Activated CD8-positive, alpha-beta T cell treated with anti-CD3 and anti-CD28 coated beads for 36 hours (primary cell): ENCODE data around the gene ACOX2. TPM values are rescaled to one million over a fixed set of nuclear protein-coding genes. Genes with fewer than 3 reads are reported as not detected.
"Not testable (repeated sequence)": the region's sequence is repeated elsewhere in the genome, so short reads cannot be mapped to it uniquely, and the experiment has no call there.

Source experiments
- ATAC-seq: fragments of 200-7000 bp; cut with Tn5 transposase; one replicate; pipeline ENCODE4 v1.10.0; 2021; ENCODE audit warnings: mild to moderate bottlenecking, moderate library complexity
- CTCF ChIA-PET: fragments of 350-600 bp; sonication (Branson Sonifier 250); formaldehyde crosslinking; loops from one replicate; lab custom pipeline; 2021; ENCODE audit warnings: antibody characterized with exemption; lab: Charles Lee
- POLR2A ChIA-PET: fragments of 350-600 bp; sonication (Branson Sonifier 250); formaldehyde crosslinking; loops from one replicate; lab custom pipeline; 2021; ENCODE audit warnings: antibody characterized with exemption; lab: Charles Lee
- DNase-seq: peaks from one replicate; pipeline ENCODE4 v3.0.0-alpha.2; 2020
- H3K27ac Mint-ChIP-seq: one replicate; pipeline ENCODE4 v1.8.0; 2021; ENCODE audit warnings: mild to moderate bottlenecking, mixed read lengths
- H3K27me3 Mint-ChIP-seq: one replicate; pipeline ENCODE4 v1.8.0; 2021; ENCODE audit warnings: mixed read lengths
- H3K36me3 Mint-ChIP-seq: one replicate; pipeline ENCODE4 v1.8.0; 2021; ENCODE audit warnings: low read depth, mixed read lengths
- H3K4me1 Mint-ChIP-seq: one replicate; pipeline ENCODE4 v1.8.0; 2021; ENCODE audit warnings: low read depth, mixed read lengths
- H3K4me3 Mint-ChIP-seq: one replicate; pipeline ENCODE4 v1.8.0; 2021; ENCODE audit warnings: mild to moderate bottlenecking, moderate library complexity, mixed read lengths
- H3K9me3 Mint-ChIP-seq: one replicate; pipeline ENCODE4 v1.8.0; 2021; ENCODE audit warnings: mixed read lengths
- CTCF ChIP-seq: fragments of 200-600 bp; IDR thresholded peaks from one replicate; pipeline ENCODE4 v1.8.0; 2022; ENCODE audit warnings: antibody characterized with exemption, mild to moderate bottlenecking
- intact Hi-C: fragments of 100-400 bp; cut with micrococcal nuclease; formaldehyde crosslinking; loops from one replicate; pipeline ENCODE4 v1.10.0; 2022
- total RNA-seq, 2 experiments: library from RNA; stranded (reverse); gene quantifications; one replicate each; pipeline ENCODE4 v1.2.3, GENCODE V29; 2021

The ACOX2 gene
- total RNA-seq, 2 experiments from 2014 or later = not detected

- no peak for TF ChIP-seq CTCF
- ATAC-seq (no peak), DNase-seq (peak; percentile 25)
- ChIA-PET CTCF (interaction anchor here (1.1 to 1.2 kb wide), 2 partner anchors 23 to 223 kb away, joined by 3 to 4 read pairs; partner anchors contain the start of genes HTD2 and RPP14), POLR2A (interaction anchor here (0.6 kb wide), 1 partner anchor 86 kb away, joined by 5 read pairs; no protein-coding TSS in a partner anchor)
- Mint-ChIP-seq H3K36me3 (no peaks in the 10 kb centered on the region), H3K9me3 (no peaks in the 10 kb centered on the region), H3K27ac (no peak overlapping the region), H3K27me3 (no peaks in the 10 kb centered on the region), H3K4me1 (peaks cover 12% of the 10 kb centered on the region), H3K4me3 (no peak overlapping the region)
- intact Hi-C loops = loop anchor here (5.0 to 10.0 kb wide), 4 partner anchors 37 to 222 kb away; partner anchors contain the start of genes HTD2, KCTD6, PDHB and RPP14
These were observed 7.3 kb downstream of the ACOX2 start for GRCh38 chr3:58529516-58530353.

GRCh38 chr3:58528629-58529028, 8.4 kb downstream of the ACOX2 start:
- Mint-ChIP-seq H3K9me3 (no peaks in the 10 kb centered on the region), H3K27ac (no peak overlapping the region), H3K36me3 (no peaks in the 10 kb centered on the region), H3K27me3 (no peaks in the 10 kb centered on the region), H3K4me1 (peaks cover 12% of the 10 kb centered on the region), H3K4me3 (no peak overlapping the region)
- no peak for DNase-seq
- ChIA-PET POLR2A (no interaction called here), CTCF (interaction anchor here (1.1 kb wide), 1 partner anchor 11 kb away, joined by 4 read pairs; no protein-coding TSS in a partner anchor)
- no peak for ATAC-seq
- TF ChIP-seq CTCF = no peak
- intact Hi-C loops = no loop called here

- H3K4me1 Mint-ChIP-seq, POLR2A ChIA-PET, H3K4me3 Mint-ChIP-seq, H3K9me3 Mint-ChIP-seq, H3K36me3 Mint-ChIP-seq, H3K27me3 Mint-ChIP-seq, ATAC-seq, intact Hi-C loops, DNase-seq, H3K27ac Mint-ChIP-seq: not testable (repeated sequence)
- CTCF ChIA-PET = interaction anchor here (1.0 kb wide), 1 partner anchor 36 kb away, joined by 4 read pairs; no protein-coding TSS in a partner anchor
These were observed 9.6 kb downstream of the ACOX2 start for GRCh38 chr3:58527440-58527839.

- ChIA-PET POLR2A (no interaction called here), CTCF (interaction anchor here (0.6 to 1.0 kb wide), 2 partner anchors 27 to 34 kb away, joined by 3 to 5 read pairs; partner anchors contain the start of gene KCTD6)
- H3K4me3 Mint-ChIP-seq = no peak overlapping the region
- H3K27ac Mint-ChIP-seq = no peak overlapping the region
- peak; percentile 37 for ATAC-seq
- no peaks in the 10 kb centered on the region for H3K36me3 Mint-ChIP-seq
- DNase-seq = no peak
- TF ChIP-seq CTCF = no peak
- intact Hi-C loops = no loop called here
- H3K27me3 Mint-ChIP-seq = no peaks in the 10 kb centered on the region
- H3K4me1 Mint-ChIP-seq = no peaks in the 10 kb centered on the region
- no peaks in the 10 kb centered on the region for H3K9me3 Mint-ChIP-seq
These were observed 10.5 kb downstream of the ACOX2 start for GRCh38 chr3:58526515-58526957.

GRCh38 chr3:58524326-58524888, 12.6 kb downstream of the ACOX2 start:
- no peak overlapping the region for H3K4me3 Mint-ChIP-seq
- H3K36me3 Mint-ChIP-seq = no peaks in the 10 kb centered on the region
- ChIA-PET CTCF (interaction anchor here (1.1 to 1.5 kb wide), 4 partner anchors 9 to 217 kb away, joined by 3 to 4 read pairs (median 3); no protein-coding TSS in a partner anchor), POLR2A (no interaction called here)
- peaks cover 2% of the 10 kb centered on the region for H3K4me1 Mint-ChIP-seq
- no peaks in the 10 kb centered on the region for H3K9me3 Mint-ChIP-seq
- no peak for DNase-seq
- intact Hi-C loops = no loop called here
- TF ChIP-seq CTCF = no peak
- no peaks in the 10 kb centered on the region for H3K27me3 Mint-ChIP-seq
- no peak for ATAC-seq
- no peak overlapping the region for H3K27ac Mint-ChIP-seq
